OCI-LY7 (cell line): Measurements from ENCODE around the gene MDFIC.

Experiments
- CTCF ChIP-seq: fragments of 200-600 bp; sonication (generic); conservative IDR thresholded peaks from 2 replicates; pipeline ENCODE4 v1.5.1; 2014; ENCODE audit warnings: mild to moderate bottlenecking, antibody characterized with exemption, low read length, moderate library complexity, mixed read lengths
- EZH2phosphoT487 ChIP-seq: fragments of 200-600 bp; sonication (generic); IDR thresholded peaks from 2 replicates; pipeline ENCODE4 v1.6.1; 2018; ENCODE audit warnings: low read depth, borderline replicate concordance, mild to moderate bottlenecking, mixed run types, antibody characterized with exemption, low read length, moderate library complexity, mixed read lengths

- TF ChIP-seq CTCF (no peak), EZH2phosphoT487 (no peak)
Measured at GRCh38 chr7:114941692-114942091, 19.8 kb downstream of the MDFIC start.
